Measurements from ENCODE around the gene ZNF442.
"Not testable (repeated sequence)": the region's sequence is repeated elsewhere in the genome, so short reads cannot be mapped to it uniquely, and the experiment has no call there.

ZNF442 gene

GRCh38 chr19:12365236-12366162 lies at the start of gene ZNF442:
Gene ZNF442, minus strand, starts transcription at chr19:12365683. Its CDS starts 2,052 bp downstream, at chr19:12363631.
- DNase-seq (ENCODE audit: low read depth) = peak; percentile 92

GRCh38 chr19:12411893-12412292 lies 46.4 kb upstream of the ZNF442 start:
- DNase-seq (ENCODE audit: low read depth) = no peak

GRCh38 chr19:12400633-12401502 lies 35.4 kb upstream of the ZNF442 start, which contains the start of gene ZNF799:
Gene ZNF799, minus strand, starts transcription at chr19:12401271. Its CDS starts 201 bp downstream, at chr19:12401070.
- DNase-seq (ENCODE audit: low read depth) = peak; percentile 88

GRCh38 chr19:12399901-12400632 lies 34.6 kb upstream of the ZNF442 start:
- DNase-seq (ENCODE audit: low read depth) = not testable (repeated sequence)

GRCh38 chr19:12391148-12391547 lies 25.7 kb upstream of the ZNF442 start:
- DNase-seq (ENCODE audit: low read depth) = not testable (repeated sequence)

GRCh38 chr19:12386365-12386764 lies 20.9 kb upstream of the ZNF442 start:
- not testable (repeated sequence) for DNase-seq (ENCODE audit: low read depth)

- DNase-seq (ENCODE audit: low read depth) = no peak
Observed at GRCh38 chr19:12380444-12380737, 14.9 kb upstream of the ZNF442 start.

- no peak for DNase-seq (ENCODE audit: low read depth)
Observed at GRCh38 chr19:12379732-12380443, 14.4 kb upstream of the ZNF442 start.

- no peak for DNase-seq (ENCODE audit: low read depth)
Observed at GRCh38 chr19:12374026-12374425, 8.5 kb upstream of the ZNF442 start.

GRCh38 chr19:12364391-12365235 lies 870 bp downstream of the ZNF442 start:
- DNase-seq (ENCODE audit: low read depth) = no peak

- DNase-seq (ENCODE audit: low read depth) = not testable (repeated sequence)
Observed at GRCh38 chr19:12362236-12362635, 3.2 kb downstream of the ZNF442 start.

- DNase-seq (ENCODE audit: low read depth) = no peak
Observed at GRCh38 chr19:12353375-12353774, 12.1 kb downstream of the ZNF442 start.

GRCh38 chr19:12350890-12351197 lies 14.6 kb downstream of the ZNF442 start:
- DNase-seq (ENCODE audit: low read depth) = no peak

GRCh38 chr19:12350185-12350889 lies 15.1 kb downstream of the ZNF442 start:
- no peak for DNase-seq (ENCODE audit: low read depth)

- DNase-seq (ENCODE audit: low read depth) = no peak
Observed at GRCh38 chr19:12346896-12347295, 18.6 kb downstream of the ZNF442 start.

GRCh38 chr19:12345197-12345596 lies 20.3 kb downstream of the ZNF442 start:
- DNase-seq (ENCODE audit: low read depth) = no peak

GRCh38 chr19:12333162-12334159 lies 32.0 kb downstream of the ZNF442 start, which contains the start of gene ZNF563:
Gene ZNF563, minus strand, starts transcription at chr19:12333633. Its CDS starts 151 bp downstream, at chr19:12333482.
- peak; percentile 83 for DNase-seq (ENCODE audit: low read depth)

- no peak for DNase-seq (ENCODE audit: low read depth)
Observed at GRCh38 chr19:12331211-12331941, 34.1 kb downstream of the ZNF442 start.

Data from HS-27A (cell line).